Activated CD8-positive, alpha-beta memory T cell treated with anti-CD3 and anti-CD28 coated beads for 48 hours (primary cell): Measurements from ENCODE around the gene MOSPD2.
A peak's percentile ranks its signal among the peaks of the same experiment; 100 is the strongest.

Experiments used
- DNase-seq, 3 experiments: peaks; one replicate each; pipeline ENCODE4 v3.0.0-alpha.2; 2020; ENCODE audit warnings: low read depth in 2 of 3, low spot score in 2 of 3

The MOSPD2 gene

GRCh38 chrX:14872851-14873675 is at the start of gene MOSPD2, which contains the start of gene FANCB:
Gene MOSPD2 (plus strand): TSS chrX:14873421. CDS start chrX:14873529, 108 bp downstream.
Gene FANCB (minus strand): TSS chrX:14873069. CDS start chrX:14865510, 7,559 bp downstream.
- peak; percentile 41 to 86 (median 65) for DNase-seq

- DNase-seq = no peak
These were observed 47.4 kb upstream of the MOSPD2 start for GRCh38 chrX:14825851-14826250.

- DNase-seq = no peak
These were observed 46.9 kb upstream of the MOSPD2 start for GRCh38 chrX:14826319-14826718.

GRCh38 chrX:14829643-14830042 is 43.6 kb upstream of the MOSPD2 start:
- no peak for DNase-seq

GRCh38 chrX:14832151-14832550 is 41.1 kb upstream of the MOSPD2 start:
- no peak for DNase-seq

- DNase-seq = no peak
These were observed 40.6 kb upstream of the MOSPD2 start for GRCh38 chrX:14832586-14832985.

- DNase-seq = no peak
These were observed 36.1 kb upstream of the MOSPD2 start for GRCh38 chrX:14837155-14837554.

- DNase-seq = no peak
These were observed 29.6 kb upstream of the MOSPD2 start for GRCh38 chrX:14843666-14844065.

GRCh38 chrX:14851526-14851925 is 21.7 kb upstream of the MOSPD2 start:
- DNase-seq = no peak

- no peak for DNase-seq
These were observed 8.6 kb upstream of the MOSPD2 start for GRCh38 chrX:14864631-14865030.

- no peak for DNase-seq
These were observed 8.0 kb upstream of the MOSPD2 start for GRCh38 chrX:14865201-14865600.

GRCh38 chrX:14871767-14872166 is 1.5 kb upstream of the MOSPD2 start:
- no peak for DNase-seq

- DNase-seq = no peak
These were observed 866 bp upstream of the MOSPD2 start for GRCh38 chrX:14872355-14872754.

- no peak for DNase-seq
These were observed 442 bp downstream of the MOSPD2 start for GRCh38 chrX:14873676-14874049.

- no peak for DNase-seq
These were observed 2.4 kb downstream of the MOSPD2 start for GRCh38 chrX:14875624-14876023.

GRCh38 chrX:14883826-14884225 is 10.6 kb downstream of the MOSPD2 start:
- DNase-seq = no peak

- DNase-seq = no peak
These were observed 11.5 kb downstream of the MOSPD2 start for GRCh38 chrX:14884714-14885113.

- DNase-seq = no peak
These were observed 13.0 kb downstream of the MOSPD2 start for GRCh38 chrX:14886252-14886651.

GRCh38 chrX:14896273-14896672 is 23.1 kb downstream of the MOSPD2 start:
- DNase-seq = no peak

GRCh38 chrX:14897042-14897441 is 23.8 kb downstream of the MOSPD2 start:
- DNase-seq = no peak

GRCh38 chrX:14899607-14900006 is 26.4 kb downstream of the MOSPD2 start:
- no peak for DNase-seq

- DNase-seq = no peak
These were observed 29.3 kb downstream of the MOSPD2 start for GRCh38 chrX:14902537-14902936.

GRCh38 chrX:14903891-14904290 is 30.7 kb downstream of the MOSPD2 start:
- DNase-seq = no peak
